ENCODE measurements around the gene CRYBG3.
A peak's percentile ranks its signal among the peaks of the same experiment; 100 is the strongest.

The CRYBG3 gene

GRCh38 chr3:97823046-97824004, 1.5 kb downstream of the CRYBG3 start:
- H3K9ac ChIP-seq (ENCODE audit: low read depth, low read length): peak overlapping the region; percentile 89
- TF ChIP-seq EZH2 (IDR thresholded peaks at IDR 0.05; ENCODE audit: borderline replicate concordance, low read depth, low read length, severe bottlenecking) (no peak), CTCF (IDR thresholded peaks at IDR 0.05; ENCODE audit: borderline replicate concordance, extremely low read depth, low read length, poor library complexity, severe bottlenecking) (no peak)
- peak overlapping the region in 1 of 2 experiments; percentile 83; a peak in 2 of 4 replicates for H3K4me3 ChIP-seq (ENCODE audit: low read depth in 1 of 2, low read length in 2 of 2)
- H2AFZ ChIP-seq (ENCODE audit: low read depth, low read length): no peak overlapping the region
- 0 out of 2 replicates have a peak, but pooled peaks cover 2% of the 10 kb centered on the region for H4K20me1 ChIP-seq (ENCODE audit: insufficient read depth, low read length)
- DNase-seq (no peak), ATAC-seq (ENCODE audit: insufficient read depth, low read depth) (no peak)
- H3K79me2 ChIP-seq (ENCODE audit: insufficient read depth, low read length): peaks cover 11% of the 10 kb centered on the region
- no peaks in the 10 kb centered on the region for H3K9me3 ChIP-seq (ENCODE audit: insufficient read depth, low read length, severe bottlenecking)
- no peak overlapping the region for H3K27ac ChIP-seq (ENCODE audit: low read length)
- peak overlapping the region; percentile 95 for H3K4me2 ChIP-seq (ENCODE audit: insufficient read depth, low read length)
- peaks cover 34% of the 10 kb centered on the region for H3K4me1 ChIP-seq (ENCODE audit: insufficient read depth, low read length)
- no peaks in the 10 kb centered on the region for H3K36me3 ChIP-seq (ENCODE audit: insufficient read depth, low read length)
- H3K27me3 ChIP-seq (ENCODE audit: insufficient read depth, low read length, poor library complexity): no peaks in the 10 kb centered on the region

GRCh38 chr3:97825101-97825500, 3.3 kb downstream of the CRYBG3 start:
- TF ChIP-seq EZH2 (IDR thresholded peaks at IDR 0.05; ENCODE audit: borderline replicate concordance, low read depth, low read length, severe bottlenecking) (no peak), CTCF (IDR thresholded peaks at IDR 0.05; ENCODE audit: borderline replicate concordance, extremely low read depth, low read length, poor library complexity, severe bottlenecking) (no peak)
- Histone ChIP-seq H3K4me3 (ENCODE audit: low read depth in 1 of 2, low read length in 2 of 2) (no peak overlapping the region), H4K20me1 (ENCODE audit: insufficient read depth, low read length) (0 out of 2 replicates have a peak, but pooled peaks cover 2% of the 10 kb centered on the region), H3K9me3 (ENCODE audit: insufficient read depth, low read length, severe bottlenecking) (no peaks in the 10 kb centered on the region), H3K4me2 (ENCODE audit: insufficient read depth, low read length) (no peak overlapping the region), H3K27ac (ENCODE audit: low read length) (no peak overlapping the region), H3K36me3 (ENCODE audit: insufficient read depth, low read length) (no peaks in the 10 kb centered on the region), H2AFZ (ENCODE audit: low read depth, low read length) (no peak overlapping the region), H3K27me3 (ENCODE audit: insufficient read depth, low read length, poor library complexity) (no peaks in the 10 kb centered on the region), H3K79me2 (ENCODE audit: insufficient read depth, low read length) (peaks cover 14% of the 10 kb centered on the region), H3K9ac (ENCODE audit: low read depth, low read length) (no peak overlapping the region), H3K4me1 (ENCODE audit: insufficient read depth, low read length) (peaks cover 34% of the 10 kb centered on the region)
- no peak for ATAC-seq (ENCODE audit: insufficient read depth, low read depth)
- DNase-seq: no peak

- Histone ChIP-seq H3K27ac (ENCODE audit: low read length) (no peak overlapping the region), H3K4me3 (ENCODE audit: low read depth in 1 of 2, low read length in 2 of 2) (no peak overlapping the region), H3K9ac (ENCODE audit: low read depth, low read length) (no peak overlapping the region), H2AFZ (ENCODE audit: low read depth, low read length) (no peak overlapping the region), H3K36me3 (ENCODE audit: insufficient read depth, low read length) (no peaks in the 10 kb centered on the region), H4K20me1 (ENCODE audit: insufficient read depth, low read length) (0 out of 2 replicates have a peak, but pooled peaks cover 2% of the 10 kb centered on the region), H3K4me2 (ENCODE audit: insufficient read depth, low read length) (no peak overlapping the region), H3K4me1 (ENCODE audit: insufficient read depth, low read length) (peaks cover 20% of the 10 kb centered on the region), H3K9me3 (ENCODE audit: insufficient read depth, low read length, severe bottlenecking) (no peaks in the 10 kb centered on the region), H3K27me3 (ENCODE audit: insufficient read depth, low read length, poor library complexity) (no peaks in the 10 kb centered on the region), H3K79me2 (ENCODE audit: insufficient read depth, low read length) (peaks cover 10% of the 10 kb centered on the region)
- ATAC-seq (ENCODE audit: insufficient read depth, low read depth): no peak
- DNase-seq: no peak
- TF ChIP-seq EZH2 (IDR thresholded peaks at IDR 0.05; ENCODE audit: borderline replicate concordance, low read depth, low read length, severe bottlenecking) (no peak), CTCF (IDR thresholded peaks at IDR 0.05; ENCODE audit: borderline replicate concordance, extremely low read depth, low read length, poor library complexity, severe bottlenecking) (no peak)
Measured at GRCh38 chr3:97827741-97828471, 6.1 kb downstream of the CRYBG3 start.
